Right atrium auricular region (tissue), 2 donors: ENCODE data around the gene MEPE. TPM values are rescaled to one million over a fixed set of nuclear protein-coding genes. Genes with fewer than 3 reads are reported as not detected.

Source experiments
- DNase-seq: peaks from one replicate; pipeline ENCODE4 v3.0.0-alpha.2; 2019; ENCODE audit warnings: low spot score
- H3K27ac ChIP-seq, 2 donors: fragments of 200-600 bp; sonication (generic); 1 replicate in 1 of 2; 2 replicates in 1 of 2; pipeline ENCODE4 v1.5.1; 2016 to 2019
- H3K27me3 ChIP-seq, 2 donors: fragments of 200-600 bp; sonication (generic); one replicate each; pipeline versions ENCODE4 v1.5.1 to v1.6.0; 2017 to 2019
- H3K36me3 ChIP-seq: fragments of 200-600 bp; sonication (generic); one replicate; pipeline ENCODE4 v1.5.1; 2016
- H3K4me1 ChIP-seq, 2 donors: fragments of 200-600 bp; sonication (generic); one replicate each; pipeline versions ENCODE4 v1.5.1 to v1.6.0; 2017 to 2019
- H3K4me3 ChIP-seq, 2 donors: fragments of 200-600 bp; sonication (generic); 1 replicate in 1 of 2; 2 replicates in 1 of 2; pipeline ENCODE4 v1.5.1; 2017 to 2019; ENCODE audit warnings: mild to moderate bottlenecking in 1 of 2, moderate library complexity in 1 of 2
- H3K9me3 ChIP-seq, 2 donors: fragments of 200-600 bp; sonication (generic); one replicate each; pipeline ENCODE4 v1.5.1; 2019
- total RNA-seq, 2 donors: library from RNA; depleted of rRNA; stranded (reverse); fragments of >200 nt; gene quantifications; one replicate each; pipeline ENCODE4 v1.1.0, GENCODE V29; 2016
- TF ChIP-seq, protein P1 (sequence below), 2 donors: fragments of 200-600 bp; sonication (generic); IDR thresholded peaks; one replicate each; pipeline ENCODE4 v1.5.1; 2019; ENCODE audit warnings: antibody characterized with exemption in 2 of 2

The MEPE gene
- total RNA-seq, 2 donors from 2014 or later, result not detected

DNA sequence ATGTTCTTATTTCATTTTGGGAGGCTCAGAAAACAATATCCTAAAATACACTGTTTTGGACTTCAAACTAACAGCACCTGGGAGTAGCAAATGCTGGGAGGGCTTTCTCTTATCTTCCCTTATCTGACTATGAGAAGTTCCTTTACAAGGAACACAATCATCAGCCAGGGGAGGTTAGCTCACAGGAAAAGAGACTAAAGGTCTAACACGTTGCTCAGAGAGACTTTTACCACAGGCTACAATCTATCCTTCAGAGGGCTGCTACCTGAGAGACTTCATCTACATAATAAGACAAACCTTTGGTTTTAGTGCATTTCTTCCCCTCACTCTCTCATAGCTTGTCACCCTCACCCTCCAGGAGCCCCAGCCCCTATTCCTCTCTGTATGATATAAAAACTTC is 35.8 kb downstream of the MEPE start:
- no peak for DNase-seq
- no peak overlapping the region for H3K27ac ChIP-seq
- H3K36me3 ChIP-seq, result no peaks in the 10 kb centered on the region
- H3K9me3 ChIP-seq, result no peaks in the 10 kb centered on the region
- peaks cover 0 to 10% of the 10 kb centered on the region in 2 donors for H3K4me1 ChIP-seq
- H3K27me3 ChIP-seq, result no peaks in the 10 kb centered on the region
- TF ChIP-seq, protein P1, sequence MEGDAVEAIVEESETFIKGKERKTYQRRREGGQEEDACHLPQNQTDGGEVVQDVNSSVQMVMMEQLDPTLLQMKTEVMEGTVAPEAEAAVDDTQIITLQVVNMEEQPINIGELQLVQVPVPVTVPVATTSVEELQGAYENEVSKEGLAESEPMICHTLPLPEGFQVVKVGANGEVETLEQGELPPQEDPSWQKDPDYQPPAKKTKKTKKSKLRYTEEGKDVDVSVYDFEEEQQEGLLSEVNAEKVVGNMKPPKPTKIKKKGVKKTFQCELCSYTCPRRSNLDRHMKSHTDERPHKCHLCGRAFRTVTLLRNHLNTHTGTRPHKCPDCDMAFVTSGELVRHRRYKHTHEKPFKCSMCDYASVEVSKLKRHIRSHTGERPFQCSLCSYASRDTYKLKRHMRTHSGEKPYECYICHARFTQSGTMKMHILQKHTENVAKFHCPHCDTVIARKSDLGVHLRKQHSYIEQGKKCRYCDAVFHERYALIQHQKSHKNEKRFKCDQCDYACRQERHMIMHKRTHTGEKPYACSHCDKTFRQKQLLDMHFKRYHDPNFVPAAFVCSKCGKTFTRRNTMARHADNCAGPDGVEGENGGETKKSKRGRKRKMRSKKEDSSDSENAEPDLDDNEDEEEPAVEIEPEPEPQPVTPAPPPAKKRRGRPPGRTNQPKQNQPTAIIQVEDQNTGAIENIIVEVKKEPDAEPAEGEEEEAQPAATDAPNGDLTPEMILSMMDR (IDR thresholded peaks at IDR 0.05), result no peak
- no peak overlapping the region for H3K4me3 ChIP-seq

DNA sequence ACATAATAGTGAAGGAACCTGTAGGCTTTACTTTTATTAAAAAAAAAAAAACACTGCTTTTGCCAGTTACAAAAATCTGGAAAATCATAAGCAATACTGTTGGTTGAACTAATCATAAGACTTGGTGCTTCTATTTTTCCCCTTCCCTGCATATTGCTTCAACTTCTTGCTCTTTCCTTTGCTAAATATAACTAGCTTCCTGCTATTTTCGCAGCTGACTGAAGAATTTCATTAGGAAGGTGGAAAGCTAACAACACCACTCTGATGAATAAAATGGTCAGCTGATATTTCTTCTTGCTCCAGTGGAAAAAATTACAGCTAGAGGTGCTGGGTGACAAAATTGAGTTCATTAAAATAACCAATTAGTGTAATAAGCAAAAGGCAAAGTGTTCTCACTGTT is 39.3 kb downstream of the MEPE start:
- no peaks in the 10 kb centered on the region for H3K27me3 ChIP-seq
- H3K36me3 ChIP-seq, result no peaks in the 10 kb centered on the region
- no peaks in the 10 kb centered on the region for H3K9me3 ChIP-seq
- no peak overlapping the region for H3K4me3 ChIP-seq
- no peaks in the 10 kb centered on the region for H3K4me1 ChIP-seq
- H3K27ac ChIP-seq, result no peak overlapping the region
- DNase-seq, result no peak
- TF ChIP-seq, protein P1 (IDR thresholded peaks at IDR 0.05), result no peak

DNA sequence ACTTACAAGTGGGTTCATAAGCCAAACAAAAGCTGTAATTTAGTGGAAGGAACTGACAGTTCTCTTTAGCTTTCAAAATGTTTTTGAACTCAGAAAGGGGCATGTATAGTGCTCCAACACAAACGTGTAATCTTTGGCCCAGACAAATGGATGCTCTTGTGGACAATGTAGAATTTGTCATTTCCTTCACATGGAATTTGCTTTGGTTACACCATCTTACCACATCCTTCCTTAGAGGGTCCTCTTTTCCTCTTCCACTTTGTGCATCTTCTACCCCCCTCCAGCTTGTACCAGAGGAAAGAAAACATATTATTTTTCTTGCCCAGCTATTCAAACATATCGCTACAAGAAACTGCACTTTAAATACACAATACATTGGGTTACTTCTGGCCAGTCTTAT is 42.4 kb downstream of the MEPE start:
- Histone ChIP-seq H3K9me3 (no peaks in the 10 kb centered on the region), H3K36me3 (no peaks in the 10 kb centered on the region), H3K27ac (no peak overlapping the region), H3K27me3 (no peaks in the 10 kb centered on the region), H3K4me3 (no peak overlapping the region), H3K4me1 (no peaks in the 10 kb centered on the region)
- DNase-seq, result no peak
- TF ChIP-seq, protein P1 (IDR thresholded peaks at IDR 0.05), result no peak

DNA sequence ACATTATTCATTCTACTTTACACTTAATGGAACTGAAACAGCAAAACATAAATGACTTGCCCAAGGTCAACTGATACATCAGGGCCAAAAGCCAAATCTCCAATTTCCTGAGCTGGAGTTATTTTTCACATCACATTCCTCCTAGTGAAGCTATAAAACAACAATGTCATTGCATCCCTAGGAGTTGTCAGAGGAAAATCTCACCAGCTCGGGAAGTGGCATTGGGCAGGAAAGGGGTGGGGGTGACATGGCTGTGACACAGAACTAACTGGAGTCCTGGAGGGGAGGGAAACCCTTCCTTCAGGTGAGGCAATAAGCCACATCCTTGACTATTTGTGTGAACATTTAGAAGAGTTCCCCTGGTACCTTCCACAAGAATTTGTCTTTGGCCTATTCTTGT is 47.3 kb downstream of the MEPE start:
- H3K36me3 ChIP-seq, result no peaks in the 10 kb centered on the region
- TF ChIP-seq, protein P1 (IDR thresholded peaks at IDR 0.05), result no peak
- H3K27me3 ChIP-seq, result no peaks in the 10 kb centered on the region
- no peak for DNase-seq
- H3K4me3 ChIP-seq, result no peak overlapping the region
- no peaks in the 10 kb centered on the region for H3K4me1 ChIP-seq
- H3K9me3 ChIP-seq, result no peaks in the 10 kb centered on the region
- no peak overlapping the region for H3K27ac ChIP-seq

DNA sequence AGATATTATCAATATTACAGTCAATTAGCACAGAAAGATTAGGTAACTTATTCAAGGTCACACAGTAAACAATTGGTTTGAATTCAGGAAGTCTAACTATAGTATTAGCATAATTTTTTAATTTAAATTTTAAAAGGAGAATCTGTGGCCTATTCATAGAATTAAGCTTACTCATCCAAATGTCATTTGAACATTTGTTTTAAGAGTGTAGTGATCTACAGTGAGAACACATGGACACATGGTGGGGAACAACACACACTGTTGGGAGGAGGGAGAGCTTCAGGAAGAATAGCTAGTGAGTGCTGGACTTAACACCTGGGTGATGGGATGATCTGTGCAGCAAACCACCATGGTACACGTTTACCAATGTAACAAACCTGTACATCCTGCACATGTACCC is 48.3 kb downstream of the MEPE start:
- H3K27me3 ChIP-seq, result no peaks in the 10 kb centered on the region
- no peaks in the 10 kb centered on the region for H3K36me3 ChIP-seq
- DNase-seq, result no peak
- H3K4me1 ChIP-seq, result no peaks in the 10 kb centered on the region
- no peaks in the 10 kb centered on the region for H3K9me3 ChIP-seq
- TF ChIP-seq, protein P1 (IDR thresholded peaks at IDR 0.05), result no peak
- no peak overlapping the region for H3K27ac ChIP-seq
- H3K4me3 ChIP-seq, result no peak overlapping the region

DNA sequence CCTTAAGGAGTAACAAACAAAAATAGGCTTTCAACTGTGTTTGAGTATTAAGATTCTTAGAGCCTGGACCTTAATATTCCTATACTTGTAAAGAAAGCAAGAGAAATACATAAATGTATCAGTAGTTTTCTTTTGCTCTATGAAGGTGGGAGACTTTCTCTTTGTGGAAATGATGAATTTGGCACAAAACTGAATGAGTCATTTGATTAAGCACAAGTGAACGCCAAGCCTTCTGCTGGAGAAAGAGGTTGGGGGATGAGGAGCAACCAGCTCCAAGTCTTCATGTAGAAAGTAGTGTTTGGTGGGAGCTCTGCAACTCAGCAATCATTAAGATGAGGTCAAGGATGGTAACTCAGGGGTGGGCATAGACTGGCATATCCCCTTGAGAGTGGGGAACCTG is 49.6 kb downstream of the MEPE start:
- no peak for DNase-seq
- H3K4me3 ChIP-seq, result no peak overlapping the region
- H3K9me3 ChIP-seq, result no peaks in the 10 kb centered on the region
- H3K36me3 ChIP-seq, result no peaks in the 10 kb centered on the region
- H3K27ac ChIP-seq, result no peak overlapping the region
- TF ChIP-seq, protein P1 (IDR thresholded peaks at IDR 0.05), result no peak
- no peaks in the 10 kb centered on the region for H3K4me1 ChIP-seq
- H3K27me3 ChIP-seq, result no peaks in the 10 kb centered on the region
